HCT116 (cell line): Measurements from ENCODE around the gene MAGIX.
"Not testable (repeated sequence)": the region's sequence is repeated elsewhere in the genome, so short reads cannot be mapped to it uniquely, and the experiment has no call there.

Source experiments
- ZFX ChIP-seq: fragments of 450-650 bp; IDR thresholded peaks from 2 replicates; pipeline ENCODE4 v1.6.1; 2017
- TF ChIP-seq, protein P1 (sequence below): IDR thresholded peaks from 2 replicates; pipeline ENCODE4 v1.6.1; 2011; ENCODE audit warnings: mild to moderate bottlenecking, low read length, moderate library complexity; ENCODE audit not compliant: insufficient replicate concordance; ENCODE audit errors: extremely low read depth
- TF ChIP-seq, protein P2 (sequence below), 3 experiments: fragments of 200-600 bp in 1 of 3; sonication (generic) in 1 of 3; IDR thresholded peaks in 2 of 3; conservative IDR thresholded peaks in 1 of 3; 2 replicates each; pipeline ENCODE4 v1.5.1; 2012 to 2017; ENCODE audit warnings: low read depth in 2 of 3, low read length in 2 of 3, antibody characterized with exemption in 1 of 3, borderline replicate concordance in 1 of 3, control low read depth in 1 of 3, mild to moderate bottlenecking in 1 of 3, mixed read lengths in 1 of 3, mixed run types in 1 of 3, moderate library complexity in 1 of 3; ENCODE audit not compliant: insufficient read depth in 1 of 3

DNA sequence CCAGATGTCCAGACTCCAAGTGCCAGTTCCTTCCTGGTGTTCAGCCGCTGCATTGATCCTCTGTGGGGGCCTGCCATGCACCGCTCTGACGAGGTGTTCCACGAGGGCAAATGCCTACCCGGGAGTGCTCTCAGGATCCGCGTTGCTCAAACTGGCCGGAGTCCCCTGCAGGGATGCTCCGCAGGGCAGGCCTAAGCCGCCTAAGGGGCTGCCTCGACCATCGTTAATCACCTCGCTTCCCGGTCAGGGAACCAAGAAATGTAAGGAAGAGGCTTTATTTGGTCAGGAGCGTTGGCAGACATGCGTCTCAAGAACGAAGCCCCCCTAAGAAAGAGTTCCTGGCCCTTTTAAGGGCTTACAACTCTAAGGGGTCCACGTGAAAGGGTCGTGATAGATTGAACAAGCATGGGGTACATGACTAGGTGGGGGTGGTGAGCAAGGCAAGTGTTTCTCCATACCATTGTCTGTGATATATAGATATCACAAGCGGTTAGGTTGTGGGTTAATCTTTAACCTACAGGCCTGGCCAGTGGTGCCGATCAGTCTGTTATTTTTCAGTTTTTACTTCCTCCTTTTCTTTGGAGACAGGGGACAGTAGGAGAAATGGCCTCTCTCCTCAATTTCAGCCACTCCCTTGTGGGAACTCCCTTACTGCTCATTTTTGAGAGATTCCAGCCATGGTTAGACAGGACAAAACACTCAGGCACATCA, 14.0 kb upstream of the MAGIX start:
- TF ChIP-seq, protein P1, sequence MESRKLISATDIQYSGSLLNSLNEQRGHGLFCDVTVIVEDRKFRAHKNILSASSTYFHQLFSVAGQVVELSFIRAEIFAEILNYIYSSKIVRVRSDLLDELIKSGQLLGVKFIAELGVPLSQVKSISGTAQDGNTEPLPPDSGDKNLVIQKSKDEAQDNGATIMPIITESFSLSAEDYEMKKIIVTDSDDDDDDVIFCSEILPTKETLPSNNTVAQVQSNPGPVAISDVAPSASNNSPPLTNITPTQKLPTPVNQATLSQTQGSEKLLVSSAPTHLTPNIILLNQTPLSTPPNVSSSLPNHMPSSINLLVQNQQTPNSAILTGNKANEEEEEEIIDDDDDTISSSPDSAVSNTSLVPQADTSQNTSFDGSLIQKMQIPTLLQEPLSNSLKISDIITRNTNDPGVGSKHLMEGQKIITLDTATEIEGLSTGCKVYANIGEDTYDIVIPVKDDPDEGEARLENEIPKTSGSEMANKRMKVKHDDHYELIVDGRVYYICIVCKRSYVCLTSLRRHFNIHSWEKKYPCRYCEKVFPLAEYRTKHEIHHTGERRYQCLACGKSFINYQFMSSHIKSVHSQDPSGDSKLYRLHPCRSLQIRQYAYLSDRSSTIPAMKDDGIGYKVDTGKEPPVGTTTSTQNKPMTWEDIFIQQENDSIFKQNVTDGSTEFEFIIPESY, result not testable (repeated sequence)
- TF ChIP-seq ZFX, result not testable (repeated sequence)
- TF ChIP-seq, protein P2, sequence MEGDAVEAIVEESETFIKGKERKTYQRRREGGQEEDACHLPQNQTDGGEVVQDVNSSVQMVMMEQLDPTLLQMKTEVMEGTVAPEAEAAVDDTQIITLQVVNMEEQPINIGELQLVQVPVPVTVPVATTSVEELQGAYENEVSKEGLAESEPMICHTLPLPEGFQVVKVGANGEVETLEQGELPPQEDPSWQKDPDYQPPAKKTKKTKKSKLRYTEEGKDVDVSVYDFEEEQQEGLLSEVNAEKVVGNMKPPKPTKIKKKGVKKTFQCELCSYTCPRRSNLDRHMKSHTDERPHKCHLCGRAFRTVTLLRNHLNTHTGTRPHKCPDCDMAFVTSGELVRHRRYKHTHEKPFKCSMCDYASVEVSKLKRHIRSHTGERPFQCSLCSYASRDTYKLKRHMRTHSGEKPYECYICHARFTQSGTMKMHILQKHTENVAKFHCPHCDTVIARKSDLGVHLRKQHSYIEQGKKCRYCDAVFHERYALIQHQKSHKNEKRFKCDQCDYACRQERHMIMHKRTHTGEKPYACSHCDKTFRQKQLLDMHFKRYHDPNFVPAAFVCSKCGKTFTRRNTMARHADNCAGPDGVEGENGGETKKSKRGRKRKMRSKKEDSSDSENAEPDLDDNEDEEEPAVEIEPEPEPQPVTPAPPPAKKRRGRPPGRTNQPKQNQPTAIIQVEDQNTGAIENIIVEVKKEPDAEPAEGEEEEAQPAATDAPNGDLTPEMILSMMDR (IDR thresholded peaks at IDR 0.05 in 2 of 3, conservative IDR thresholded peaks at IDR 0.05 in 1 of 3; ENCODE audit: borderline replicate concordance in 1 of 3, insufficient read depth in 1 of 3, low read depth in 2 of 3, low read length in 2 of 3), result not testable (repeated sequence)
